Activated CD8-positive, alpha-beta memory T cell treated with anti-CD3 and anti-CD28 coated beads for 36 hours (primary cell): ENCODE data around the gene SCAP. TPM values are rescaled to one million over a fixed set of nuclear protein-coding genes. Genes with fewer than 3 reads are reported as not detected.
"Not testable (repeated sequence)": the region's sequence is repeated elsewhere in the genome, so short reads cannot be mapped to it uniquely, and the experiment has no call there.

Experiments used
- CTCF ChIA-PET: fragments of 350-600 bp; sonication (Branson Sonifier 250); formaldehyde crosslinking; loops from one replicate; lab custom pipeline; 2021; ENCODE audit warnings: antibody characterized with exemption; lab: Charles Lee
- POLR2A ChIA-PET: fragments of 350-600 bp; sonication (Branson Sonifier 250); formaldehyde crosslinking; loops from one replicate; lab custom pipeline; 2021; ENCODE audit warnings: antibody characterized with exemption; lab: Charles Lee
- total RNA-seq, 2 experiments: library from RNA; stranded (reverse); gene quantifications; one replicate each; pipeline ENCODE4 v1.2.3, GENCODE V29; 2021

SCAP gene
- total RNA-seq, 2 experiments from 2014 or later, result 72.5 to 72.7 TPM

DNA sequence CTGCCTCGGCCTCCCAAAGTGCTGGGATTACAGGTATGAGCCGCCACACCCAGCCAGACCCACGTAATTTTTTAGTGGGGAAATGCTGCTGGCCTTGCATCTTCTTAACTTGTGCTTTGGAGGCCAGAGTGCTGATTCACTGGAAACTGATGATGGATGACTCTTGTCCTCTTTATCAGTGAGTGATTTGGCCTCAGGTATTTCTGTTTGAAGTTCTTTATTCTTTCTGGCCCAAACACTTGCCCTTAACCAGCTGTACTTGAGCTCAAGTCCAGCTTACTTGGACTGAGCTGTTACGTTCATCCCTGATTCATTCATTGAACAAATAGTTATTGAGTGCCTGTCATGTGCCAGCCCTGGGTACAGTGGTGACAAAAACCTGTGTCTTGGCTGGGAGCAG lies 90.7 kb downstream of the SCAP start:
- ChIA-PET POLR2A (no interaction called here), CTCF (no interaction called here)

DNA sequence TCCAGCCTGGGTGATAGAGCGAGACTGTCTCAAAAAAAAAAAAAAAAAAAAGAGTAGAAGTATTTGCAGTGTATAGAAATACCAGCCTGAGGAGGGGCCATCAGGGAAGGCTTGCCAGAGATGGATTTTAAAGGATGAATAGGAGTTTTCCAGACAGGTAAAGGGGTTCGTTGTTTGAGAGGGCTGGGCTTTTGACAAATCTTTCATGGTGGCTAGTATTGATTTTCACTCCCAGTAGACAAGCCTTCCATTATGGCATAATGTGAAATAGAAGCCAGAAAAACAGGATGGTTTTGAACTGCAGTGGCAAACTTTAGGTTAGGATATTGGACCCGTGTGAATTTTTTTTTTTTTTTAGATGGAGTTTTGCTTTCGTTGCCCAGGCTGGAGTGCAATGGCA lies 91.3 kb downstream of the SCAP start:
- POLR2A ChIA-PET, result no interaction called here

DNA sequence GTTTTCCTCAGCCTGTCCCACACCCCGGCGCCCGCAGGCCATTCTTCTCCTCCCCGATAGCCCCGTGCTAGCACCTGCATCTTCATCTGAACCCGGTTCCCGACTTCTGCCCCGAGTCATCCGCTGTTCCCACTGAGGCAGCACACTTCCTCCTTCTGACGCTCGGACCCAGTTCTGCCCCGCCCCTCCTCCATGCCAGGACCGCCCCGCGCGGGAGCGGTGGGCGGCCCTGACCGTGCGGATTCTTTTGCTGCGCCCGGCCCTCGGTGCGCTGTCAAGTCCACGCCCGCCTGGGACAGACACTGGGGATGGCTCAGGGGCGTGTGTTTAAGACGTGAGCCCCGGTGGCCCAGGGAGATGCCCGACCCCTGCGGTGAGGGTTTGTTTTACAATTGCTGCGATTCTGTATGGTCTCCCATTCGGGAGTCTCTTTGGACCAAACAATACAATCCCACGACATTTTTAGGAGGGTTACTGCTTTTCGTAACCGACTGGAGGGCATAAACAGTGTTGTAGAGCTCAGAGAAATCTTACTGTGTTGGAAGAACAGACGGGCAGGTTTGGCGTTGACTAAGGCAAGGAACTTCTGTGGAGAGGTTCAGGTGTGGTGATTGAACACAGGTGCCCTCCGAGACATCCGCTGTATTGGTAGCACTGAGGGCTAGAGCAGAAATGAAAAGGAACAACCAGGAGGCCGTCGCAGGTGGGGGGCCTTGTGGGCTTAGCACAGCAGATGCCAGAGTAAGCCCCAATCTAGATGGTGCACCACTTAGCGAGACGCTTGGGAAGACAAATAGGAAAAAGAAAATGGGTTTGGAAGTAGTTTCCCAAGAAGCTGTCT lies 94.2 kb downstream of the SCAP start:
- ChIA-PET CTCF (interaction anchor here (0.5 to 1.9 kb wide), 4 partner anchors 32 to 94 kb away, joined by 3 to 7 read pairs (median 4); no protein-coding TSS in a partner anchor), POLR2A (interaction anchor here (1.3 to 2.7 kb wide), 2 partner anchors 18 to 217 kb away, joined by 3 to 14 read pairs; partner anchors contain the start of gene SETD2)

More for the DNA sequence above, 91.3 kb downstream of the SCAP start:
- CTCF ChIA-PET, result no interaction called here

DNA sequence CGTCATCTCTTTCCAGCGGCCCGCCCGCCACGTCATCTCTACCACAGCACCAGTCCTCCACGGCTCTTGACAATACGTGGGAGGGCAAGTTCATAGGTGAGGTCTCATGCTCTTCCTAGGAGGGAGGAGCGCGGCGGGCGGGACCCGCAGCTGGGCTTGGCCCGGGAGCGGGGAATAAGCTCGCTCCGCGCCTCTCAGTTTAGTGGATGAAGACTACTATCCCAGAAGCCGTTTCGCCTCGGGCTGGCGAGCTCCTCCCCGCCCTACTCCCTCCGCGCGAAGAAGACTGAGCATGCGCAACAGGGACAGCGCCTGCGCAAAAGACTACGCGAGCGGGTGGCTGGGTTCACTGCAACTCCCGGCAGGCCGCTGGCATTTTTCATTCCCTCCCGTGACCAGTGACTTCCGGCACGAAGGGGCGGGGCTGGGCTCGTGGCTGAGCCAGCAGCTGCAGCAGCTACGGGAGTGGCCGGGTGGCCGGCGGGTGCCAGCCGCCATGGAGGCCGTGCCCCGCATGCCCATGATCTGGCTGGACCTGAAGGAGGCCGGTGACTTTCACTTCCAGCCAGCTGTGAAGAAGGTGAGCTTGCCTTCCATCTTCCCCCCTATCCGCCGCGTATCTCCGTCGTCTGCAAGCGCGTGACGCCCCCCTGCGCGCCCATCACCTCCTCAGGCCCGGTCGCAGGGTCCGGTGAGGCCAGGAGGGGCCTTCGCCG lies 95.0 kb downstream of the SCAP start, which contains the start of gene PTPN23:
Gene PTPN23 (plus strand): TSS at position 421 of the 716 bp plus-strand sequence. CDS start 76 bp downstream, at position 497.
- ChIA-PET POLR2A (interaction anchor here (0.6 to 2.7 kb wide), 5 partner anchors 18 to 383 kb away, joined by 3 to 14 read pairs (median 3); partner anchors contain the start of genes SCAP and SETD2), CTCF (interaction anchor here (0.5 to 1.1 kb wide), 3 partner anchors 31 to 314 kb away, joined by 3 read pairs; no protein-coding TSS in a partner anchor)

DNA sequence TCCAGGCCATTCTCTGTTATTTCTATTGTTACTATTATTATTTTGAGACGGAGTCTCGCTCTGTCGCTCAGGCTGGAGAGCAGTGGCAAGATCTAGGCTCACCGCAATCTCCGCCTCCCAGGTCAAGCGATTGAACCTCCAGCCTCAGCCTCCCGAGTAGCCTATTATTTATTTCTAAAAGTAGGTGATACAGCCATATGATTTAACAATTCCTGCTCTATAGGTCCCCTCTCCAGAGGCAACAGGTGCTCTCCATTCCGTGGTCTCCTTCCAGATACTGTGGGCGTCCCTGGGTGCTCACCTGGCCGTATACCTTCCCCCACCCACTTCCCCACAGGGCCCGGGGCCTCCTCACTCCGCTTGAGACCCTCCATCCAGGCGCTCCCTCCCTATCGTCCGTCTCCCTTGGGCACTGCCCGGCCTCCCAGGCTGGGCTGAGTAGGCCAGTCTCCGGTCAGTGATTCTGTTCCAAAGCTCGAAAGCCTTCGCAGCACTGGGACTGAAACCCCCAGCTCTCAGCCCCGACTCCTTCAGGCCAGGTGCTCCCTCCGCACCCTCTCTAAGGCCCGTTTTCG lies 95.6 kb downstream of the SCAP start:
- POLR2A ChIA-PET, result interaction anchor here (0.9 to 2.7 kb wide), 4 partner anchors 17 to 216 kb away, joined by 3 to 14 read pairs (median 3); partner anchors contain the start of genes SCAP and SETD2
- CTCF ChIA-PET, result interaction anchor here (0.7 to 1.1 kb wide), 2 partner anchors 95 to 313 kb away, joined by 3 read pairs; no protein-coding TSS in a partner anchor

DNA sequence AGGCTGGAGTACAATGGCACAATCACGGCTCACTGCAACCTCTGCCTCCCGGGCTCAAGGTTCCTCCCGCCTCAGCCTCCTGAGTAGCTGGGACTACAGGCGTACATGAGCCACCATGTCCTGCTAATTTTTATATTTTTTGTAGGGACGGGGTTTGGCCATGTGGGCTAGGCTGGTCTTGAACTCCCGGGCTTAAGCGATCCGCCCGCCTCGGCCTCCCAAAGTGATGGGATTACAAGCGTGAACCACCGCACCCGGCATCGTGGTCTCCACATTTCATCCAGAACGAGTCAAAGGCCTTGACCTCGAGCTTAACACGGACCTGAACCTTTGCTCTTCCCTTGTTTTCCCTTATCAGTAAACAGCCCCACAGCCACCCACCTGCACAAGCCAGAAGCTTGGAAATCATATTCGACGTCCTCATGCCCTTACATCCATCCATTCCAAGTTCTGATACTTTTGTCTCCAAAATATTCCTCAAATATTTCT lies 96.3 kb downstream of the SCAP start:
- CTCF ChIA-PET, result no interaction called here
- POLR2A ChIA-PET, result interaction anchor here (2.7 kb wide), 1 partner anchor 215 kb away, joined by 14 read pairs; the partner anchor contains the start of gene SETD2

DNA sequence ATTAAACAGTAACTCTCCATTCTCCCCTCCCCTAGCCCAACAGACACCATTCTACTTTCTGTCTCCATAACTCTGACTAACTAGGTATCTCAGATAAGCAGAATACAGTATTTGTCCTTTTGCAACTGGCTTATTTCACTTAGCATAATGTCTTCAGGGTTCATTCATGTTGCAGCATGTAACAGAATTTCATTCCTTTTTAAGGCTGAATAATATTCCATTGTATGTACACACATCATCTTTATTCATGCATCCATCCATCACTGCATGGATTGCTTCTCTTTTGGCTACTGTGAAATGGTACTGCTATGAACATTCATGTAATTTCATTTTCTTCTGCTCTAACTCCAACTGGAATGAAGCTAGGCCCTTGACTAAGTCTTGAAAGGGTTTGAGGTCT lies 96.9 kb downstream of the SCAP start:
- ChIA-PET CTCF (no interaction called here), POLR2A (no interaction called here)

DNA sequence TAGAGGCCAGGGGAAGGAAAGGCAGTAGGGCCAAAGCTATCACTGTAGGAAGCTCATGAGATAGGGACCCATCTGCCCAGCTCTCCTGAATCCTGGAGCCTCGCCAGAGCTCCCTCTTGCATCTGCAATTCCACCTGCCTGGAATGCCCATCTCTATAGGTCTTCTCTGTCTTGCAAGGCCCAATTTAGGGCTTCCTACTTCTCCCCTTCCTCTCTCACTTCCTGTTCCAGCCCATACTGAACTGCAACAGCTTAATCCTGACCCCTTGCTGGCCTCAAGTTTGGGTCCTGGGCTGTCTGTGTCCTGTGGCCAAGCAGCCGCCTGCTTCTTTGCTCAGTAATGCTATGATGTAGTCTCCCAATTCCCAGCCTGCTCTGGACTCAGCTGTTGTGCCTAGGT lies 98.6 kb downstream of the SCAP start:
- ChIA-PET CTCF (no interaction called here), POLR2A (no interaction called here)

DNA sequence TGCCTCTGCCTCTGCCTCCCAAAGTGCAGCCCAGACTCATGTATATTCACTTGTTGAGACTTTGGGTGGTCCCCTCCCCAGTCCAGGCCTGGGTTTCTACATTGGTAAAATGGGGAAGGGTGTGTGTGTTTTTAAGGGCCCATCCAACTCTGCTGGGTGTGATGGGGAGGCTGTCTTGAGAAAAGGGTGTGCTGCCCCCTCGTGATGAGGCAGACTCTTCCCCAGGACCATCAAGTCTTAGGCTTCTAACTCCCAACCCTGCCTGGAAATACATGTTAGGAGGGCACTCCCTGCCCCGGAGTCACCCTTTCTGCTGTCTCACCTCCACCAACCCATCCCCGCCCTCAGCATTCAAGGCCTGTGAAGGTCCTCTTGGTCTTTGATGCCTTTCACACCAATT lies 99.3 kb downstream of the SCAP start:
- CTCF ChIA-PET, result no interaction called here
- POLR2A ChIA-PET, result no interaction called here

DNA sequence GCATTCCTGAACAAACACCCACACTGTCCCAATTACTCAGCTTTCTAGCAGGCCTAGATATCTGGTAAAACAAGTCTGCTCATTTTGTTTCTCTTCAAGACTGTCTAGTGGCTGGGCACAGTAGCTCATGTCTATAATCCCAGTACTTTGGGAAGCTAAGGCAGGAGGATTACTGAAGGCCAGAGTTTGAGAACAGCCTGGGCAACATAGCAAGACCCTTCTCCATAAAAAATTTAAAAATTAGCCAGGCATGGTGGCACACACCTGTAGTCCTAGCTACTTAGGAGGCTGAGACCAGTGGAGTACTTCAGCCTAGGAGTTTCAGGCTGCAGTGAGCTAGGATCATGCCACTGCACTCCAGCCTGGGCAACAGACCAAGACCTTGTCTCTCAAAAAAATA lies 101.2 kb downstream of the SCAP start:
- ChIA-PET CTCF (no interaction called here), POLR2A (no interaction called here)

DNA sequence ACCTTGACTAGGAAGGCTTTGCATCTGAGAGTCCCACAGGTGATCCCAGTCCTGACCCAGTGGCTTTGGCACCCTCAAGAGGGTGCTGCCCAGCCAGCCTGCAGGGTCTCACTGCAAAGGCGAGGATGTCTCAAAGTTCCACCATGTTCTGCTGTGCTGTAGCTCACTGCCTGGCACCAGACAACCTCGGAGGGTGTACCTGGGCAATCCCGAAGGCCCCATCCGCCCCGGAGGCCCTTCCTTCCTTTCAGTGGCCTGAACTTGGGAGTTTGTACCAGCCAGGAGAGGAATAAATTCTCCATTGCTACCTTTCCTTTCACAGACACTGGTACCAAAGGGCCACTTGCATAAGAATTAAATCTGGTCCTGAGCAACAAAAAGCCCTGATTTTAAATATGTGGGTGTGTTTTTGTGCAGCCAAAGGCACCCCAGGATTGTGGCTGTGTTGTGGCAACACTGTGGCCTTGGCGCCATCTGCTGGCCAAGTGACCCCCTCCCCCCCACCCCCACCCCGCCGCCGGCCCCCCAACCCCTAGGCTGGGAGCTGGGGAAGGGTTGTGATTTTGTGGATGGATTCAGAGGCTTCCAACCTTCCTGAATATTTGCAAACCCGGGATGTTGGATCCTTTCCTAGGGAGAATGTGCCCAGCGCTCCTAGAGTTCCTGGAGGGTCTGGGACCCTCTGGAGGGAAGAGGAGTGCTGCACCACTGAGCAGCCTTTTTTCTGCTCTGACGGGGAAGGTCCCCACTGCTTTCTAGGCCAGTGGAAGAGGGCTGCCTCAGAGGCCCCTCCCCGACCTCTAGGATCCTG lies 104.6 kb downstream of the SCAP start:
- ChIA-PET POLR2A (interaction anchor here (0.5 kb wide), 1 partner anchor 13 kb away, joined by 3 read pairs; no protein-coding TSS in a partner anchor), CTCF (no interaction called here)

DNA sequence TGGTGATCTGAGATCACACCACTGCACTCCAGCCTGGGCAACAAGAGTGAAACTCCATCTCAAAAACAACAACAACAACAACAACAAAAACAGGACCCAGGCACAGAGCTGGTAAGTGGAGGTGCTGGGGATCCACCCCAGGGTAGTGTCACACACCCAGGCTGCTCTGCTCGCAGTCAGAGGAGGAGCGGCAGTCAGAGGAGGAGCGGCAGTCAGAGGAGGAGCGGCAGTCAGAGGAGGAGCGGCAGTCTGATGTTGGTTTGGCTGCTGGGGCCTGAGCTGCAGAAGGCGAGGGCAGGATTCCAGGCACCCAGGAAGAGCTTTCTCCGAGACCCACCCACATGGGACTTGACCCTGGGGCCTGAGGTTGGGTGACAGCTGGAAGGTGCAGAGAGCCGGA lies 105.7 kb downstream of the SCAP start:
- POLR2A ChIA-PET, result not testable (repeated sequence)
- CTCF ChIA-PET, result interaction anchor here (0.6 kb wide), 1 partner anchor 21 kb away, joined by 4 read pairs; no protein-coding TSS in a partner anchor

DNA sequence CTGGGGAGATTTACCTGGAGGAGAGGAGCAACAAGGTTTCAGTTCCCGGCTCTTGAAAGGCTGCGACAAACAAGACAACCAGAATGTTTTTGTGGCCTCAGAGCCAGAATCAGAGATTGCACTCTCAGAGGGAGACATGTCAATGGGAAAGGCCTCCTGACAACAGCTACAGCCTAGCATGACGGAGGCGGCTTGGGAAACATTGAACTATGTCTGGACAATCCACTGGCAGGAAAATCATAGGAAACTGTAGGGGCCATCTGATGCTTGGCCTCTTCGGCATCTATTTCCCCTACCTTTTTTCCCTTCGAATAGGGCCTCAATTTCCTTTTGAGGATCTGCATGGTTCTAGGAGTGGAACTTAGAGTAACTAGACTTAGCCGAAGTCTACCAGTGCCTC lies 108.1 kb downstream of the SCAP start:
- POLR2A ChIA-PET, result no interaction called here
- CTCF ChIA-PET, result no interaction called here

DNA sequence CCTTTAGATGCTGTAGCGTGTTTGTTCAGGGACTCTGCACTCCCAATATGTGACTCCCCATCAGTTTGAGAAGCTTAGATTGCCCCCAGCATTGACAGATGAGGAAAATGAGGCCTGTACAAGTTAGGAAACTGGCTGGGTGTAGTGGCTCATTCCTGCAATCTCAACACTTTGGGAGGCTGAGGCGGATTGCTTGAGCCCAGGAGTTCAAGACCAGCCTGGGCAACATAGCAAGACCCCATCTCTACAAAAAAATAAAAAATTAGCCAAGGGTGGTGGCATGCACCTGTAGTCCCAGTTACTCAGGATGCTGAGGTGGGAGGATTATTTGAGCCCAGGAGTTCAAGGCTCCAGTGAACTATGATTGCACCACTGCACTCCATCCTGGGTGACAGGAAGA lies 108.9 kb downstream of the SCAP start:
- ChIA-PET CTCF (no interaction called here), POLR2A (no interaction called here)

DNA sequence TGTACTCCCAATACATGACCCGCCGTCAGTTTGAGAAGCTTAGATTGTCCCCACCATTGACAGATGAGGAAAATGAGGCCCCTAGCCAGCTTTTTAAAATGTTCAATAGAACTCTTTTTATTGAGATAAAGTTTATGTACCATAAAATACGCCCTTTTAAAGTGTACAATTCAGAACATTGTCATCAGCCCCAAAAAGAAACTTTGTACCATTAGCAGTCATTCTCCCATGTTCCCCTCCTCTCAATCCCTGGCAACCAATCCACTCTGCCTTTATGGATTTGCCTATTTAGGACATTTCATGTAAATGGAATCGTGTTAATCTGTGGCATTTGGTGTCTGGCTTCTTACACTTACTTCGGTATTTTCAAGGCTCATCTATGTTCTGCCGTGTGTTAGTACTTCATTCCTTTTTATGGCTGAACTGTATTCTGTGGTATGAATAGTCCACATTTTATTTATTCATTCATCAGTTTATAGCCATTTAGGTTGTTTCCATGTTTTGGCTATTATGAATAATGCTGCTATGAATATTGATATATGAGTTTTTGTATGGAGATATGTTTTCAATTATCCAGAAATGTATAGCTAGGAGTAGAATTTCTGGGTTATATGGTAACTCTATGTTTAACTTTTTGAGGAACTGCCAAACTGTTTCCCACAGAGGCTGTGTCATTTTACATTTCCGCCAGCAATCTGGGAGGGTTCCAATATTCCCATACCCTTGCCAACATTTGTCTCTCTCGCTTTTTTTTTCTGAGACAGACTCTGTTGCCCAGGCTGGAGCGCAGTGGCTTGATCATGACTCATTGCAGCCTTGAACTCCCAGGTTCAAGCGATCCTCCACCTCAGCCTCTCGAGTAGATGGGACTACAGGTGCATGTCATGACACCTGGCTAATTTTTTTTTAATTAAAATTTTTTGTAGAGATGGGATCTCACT lies 110.3 kb downstream of the SCAP start:
- CTCF ChIA-PET, result no interaction called here
- POLR2A ChIA-PET, result no interaction called here
